ENCODE data around the gene RAD51B.

Gene RAD51B

GRCh38 chr14:68369281-68370056 lies 549.9 kb downstream of the RAD51B start:
- H3K4me3 ChIP-seq (ENCODE audit: low read depth, low read length): peak overlapping the region; percentile 23
- no peak for TF ChIP-seq CTCF (IDR thresholded peaks at IDR 0.05; ENCODE audit: borderline replicate concordance, insufficient read depth, low read depth, low read length)

GRCh38 chr14:68370057-68370360 lies 550.4 kb downstream of the RAD51B start:
- no peak overlapping the region for H3K4me3 ChIP-seq (ENCODE audit: low read depth, low read length)
- TF ChIP-seq CTCF (IDR thresholded peaks at IDR 0.05; ENCODE audit: borderline replicate concordance, insufficient read depth, low read depth, low read length): no peak

GRCh38 chr14:68372368-68372767 lies 552.8 kb downstream of the RAD51B start:
- no peak for TF ChIP-seq CTCF (IDR thresholded peaks at IDR 0.05; ENCODE audit: borderline replicate concordance, insufficient read depth, low read depth, low read length)
- no peak overlapping the region for H3K4me3 ChIP-seq (ENCODE audit: low read depth, low read length)

- no peak for TF ChIP-seq CTCF (IDR thresholded peaks at IDR 0.05; ENCODE audit: borderline replicate concordance, insufficient read depth, low read depth, low read length)
- H3K4me3 ChIP-seq (ENCODE audit: low read depth, low read length): no peak overlapping the region
These were observed 553.6 kb downstream of the RAD51B start for GRCh38 chr14:68373124-68373646.

- H3K4me3 ChIP-seq (ENCODE audit: low read depth, low read length): no peak overlapping the region
- TF ChIP-seq CTCF (IDR thresholded peaks at IDR 0.05; ENCODE audit: borderline replicate concordance, insufficient read depth, low read depth, low read length): no peak
These were observed 554.4 kb downstream of the RAD51B start for GRCh38 chr14:68373847-68374444.

- TF ChIP-seq CTCF (IDR thresholded peaks at IDR 0.05; ENCODE audit: borderline replicate concordance, insufficient read depth, low read depth, low read length): no peak
- H3K4me3 ChIP-seq (ENCODE audit: low read depth, low read length): no peak overlapping the region
These were observed 555.1 kb downstream of the RAD51B start for GRCh38 chr14:68374682-68375081.

- H3K4me3 ChIP-seq (ENCODE audit: low read depth, low read length): no peak overlapping the region
- TF ChIP-seq CTCF (IDR thresholded peaks at IDR 0.05; ENCODE audit: borderline replicate concordance, insufficient read depth, low read depth, low read length): no peak
These were observed 555.8 kb downstream of the RAD51B start for GRCh38 chr14:68375376-68375775.
